Gastroesophageal sphincter (tissue), 3 donors: Measurements from ENCODE around the gene SREBF2.
A peak's percentile ranks its signal among the peaks of the same experiment; 100 is the strongest.

Experiments
- EP300 ChIP-seq: sonication (generic); formaldehyde crosslinking; IDR thresholded peaks from one replicate; pipeline ENCODE4 v1.6.1; 2017; ENCODE audit warnings: antibody characterized with exemption, mild to moderate bottlenecking
- POLR2A ChIP-seq, 2 donors: fragments of 450-650 bp; IDR thresholded peaks; one replicate each; pipeline ENCODE4 v1.6.1; 2017; ENCODE audit warnings: antibody characterized with exemption in 2 of 2, mild to moderate bottlenecking in 2 of 2, moderate library complexity in 1 of 2
- POLR2AphosphoS5 ChIP-seq: sonication (generic); formaldehyde crosslinking; IDR thresholded peaks from one replicate; pipeline ENCODE4 v1.6.1; 2017; ENCODE audit warnings: antibody characterized with exemption
- TF ChIP-seq, protein P1 (sequence below), 4 experiments: fragments of 200-600 bp in 2 of 4; fragments of 450-650 bp in 2 of 4; sonication (generic) in 1 of 4; IDR thresholded peaks; one replicate each; pipeline ENCODE4 v1.5.1; 2017 to 2019; ENCODE audit warnings: antibody characterized with exemption in 4 of 4, mild to moderate bottlenecking in 2 of 4, moderate library complexity in 2 of 4

DNA sequence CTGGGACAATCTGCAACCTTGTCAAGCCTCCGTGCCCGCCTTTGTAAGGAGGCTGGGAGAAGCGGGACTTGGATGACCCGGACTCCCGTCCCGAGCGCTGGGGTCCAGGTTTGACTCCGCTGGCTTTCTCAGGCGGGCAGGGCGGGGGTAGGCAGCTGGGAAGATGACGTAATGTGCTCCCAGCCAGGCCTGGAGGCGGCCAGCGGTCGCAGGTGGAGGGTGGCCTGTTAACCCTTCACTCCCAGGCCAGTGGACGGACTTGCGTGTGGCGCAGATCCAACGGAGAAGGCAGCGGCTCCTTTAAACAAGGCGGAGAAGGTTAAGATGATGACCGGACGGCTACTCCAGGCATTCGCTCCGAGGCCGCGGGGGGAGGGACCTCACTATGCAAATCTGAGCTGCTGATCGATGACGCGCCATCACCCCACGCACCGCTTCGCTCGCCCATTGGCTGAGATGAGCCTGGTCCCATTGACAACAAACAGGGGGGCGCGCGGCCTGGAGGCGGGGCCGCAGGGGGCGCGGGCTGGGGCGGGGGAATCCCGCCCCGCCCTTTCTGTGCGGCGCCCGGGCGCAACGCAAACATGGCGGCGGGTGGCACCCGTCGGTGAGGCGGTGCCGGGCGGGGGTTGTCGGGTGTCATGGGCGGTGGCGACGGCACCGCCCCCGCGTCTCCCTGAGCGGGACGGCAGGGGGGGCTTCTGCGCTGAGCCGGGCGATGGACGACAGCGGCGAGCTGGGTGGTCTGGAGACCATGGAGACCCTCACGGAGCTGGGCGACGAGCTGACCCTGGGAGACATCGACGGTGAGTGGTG is at the start of gene SREBF2:
- TF ChIP-seq, protein P1, sequence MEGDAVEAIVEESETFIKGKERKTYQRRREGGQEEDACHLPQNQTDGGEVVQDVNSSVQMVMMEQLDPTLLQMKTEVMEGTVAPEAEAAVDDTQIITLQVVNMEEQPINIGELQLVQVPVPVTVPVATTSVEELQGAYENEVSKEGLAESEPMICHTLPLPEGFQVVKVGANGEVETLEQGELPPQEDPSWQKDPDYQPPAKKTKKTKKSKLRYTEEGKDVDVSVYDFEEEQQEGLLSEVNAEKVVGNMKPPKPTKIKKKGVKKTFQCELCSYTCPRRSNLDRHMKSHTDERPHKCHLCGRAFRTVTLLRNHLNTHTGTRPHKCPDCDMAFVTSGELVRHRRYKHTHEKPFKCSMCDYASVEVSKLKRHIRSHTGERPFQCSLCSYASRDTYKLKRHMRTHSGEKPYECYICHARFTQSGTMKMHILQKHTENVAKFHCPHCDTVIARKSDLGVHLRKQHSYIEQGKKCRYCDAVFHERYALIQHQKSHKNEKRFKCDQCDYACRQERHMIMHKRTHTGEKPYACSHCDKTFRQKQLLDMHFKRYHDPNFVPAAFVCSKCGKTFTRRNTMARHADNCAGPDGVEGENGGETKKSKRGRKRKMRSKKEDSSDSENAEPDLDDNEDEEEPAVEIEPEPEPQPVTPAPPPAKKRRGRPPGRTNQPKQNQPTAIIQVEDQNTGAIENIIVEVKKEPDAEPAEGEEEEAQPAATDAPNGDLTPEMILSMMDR (IDR thresholded peaks at IDR 0.05), result no peak
- TF ChIP-seq POLR2A (IDR thresholded peaks at IDR 0.05) (peak; percentile 70 to 76), POLR2AphosphoS5 (peak; percentile 85), EP300 (no peak)
